Gastroesophageal sphincter (tissue), 4 donors: ENCODE data around the gene SCGB1C2. TPM values are rescaled to one million over a fixed set of nuclear protein-coding genes. Genes with fewer than 3 reads are reported as not detected.

Source experiments
- ATAC-seq: fragments of 150-250 bp; one replicate; pipeline ENCODE4 v1.9.1; 2016; ENCODE audit warnings: mild to moderate bottlenecking, moderate library complexity
- H3K27ac ChIP-seq, 4 donors: fragments of 200-600 bp; sonication (generic) in 3 of 4; 1 replicate in 3 of 4; 2 replicates in 1 of 4; pipeline ENCODE4 v1.5.1; 2016 to 2019
- H3K27me3 ChIP-seq: fragments of 200-600 bp; sonication (generic); one replicate; pipeline ENCODE4 v1.5.1; 2019
- H3K36me3 ChIP-seq, 2 donors: fragments of 200-600 bp; sonication (generic); one replicate each; pipeline ENCODE4 v1.5.1; 2019; ENCODE audit warnings: control low read depth in 1 of 2
- H3K4me1 ChIP-seq, 3 donors: fragments of 200-600 bp; sonication (generic); 1 replicate in 2 of 3; 2 replicates in 1 of 3; pipeline ENCODE4 v1.5.1; 2016 to 2019; ENCODE audit warnings: control low read depth in 2 of 3
- H3K4me3 ChIP-seq, 2 donors: fragments of 200-600 bp; sonication (generic); one replicate each; pipeline ENCODE4 v1.5.1; 2019; ENCODE audit warnings: mild to moderate bottlenecking in 1 of 2, moderate library complexity in 1 of 2
- H3K9me3 ChIP-seq, 3 donors: fragments of 200-600 bp; sonication (generic); one replicate each; pipeline ENCODE4 v1.5.1; 2017 to 2019; ENCODE audit warnings: control low read depth in 2 of 3
- CTCF ChIP-seq, 4 experiments: fragments of 200-600 bp in 2 of 4; fragments of 450-650 bp in 2 of 4; sonication (generic) in 1 of 4; IDR thresholded peaks; one replicate each; pipeline ENCODE4 v1.5.1; 2017 to 2019; ENCODE audit warnings: antibody characterized with exemption in 4 of 4, mild to moderate bottlenecking in 2 of 4, moderate library complexity in 2 of 4
- EP300 ChIP-seq: sonication (generic); formaldehyde crosslinking; IDR thresholded peaks from one replicate; pipeline ENCODE4 v1.6.1; 2017; ENCODE audit warnings: antibody characterized with exemption, mild to moderate bottlenecking
- POLR2A ChIP-seq, 2 donors: fragments of 450-650 bp; IDR thresholded peaks; one replicate each; pipeline ENCODE4 v1.6.1; 2017; ENCODE audit warnings: antibody characterized with exemption in 2 of 2, mild to moderate bottlenecking in 2 of 2, moderate library complexity in 1 of 2
- POLR2AphosphoS5 ChIP-seq: sonication (generic); formaldehyde crosslinking; IDR thresholded peaks from one replicate; pipeline ENCODE4 v1.6.1; 2017; ENCODE audit warnings: antibody characterized with exemption
- WGBS, 2 donors: methylation state at CpG; one replicate each; pipeline ENCODE4 v1.1.5; 2018; ENCODE audit warnings: low coverage in 1 of 2; 5-methylcytosine and 5-hydroxymethylcytosine counted together
- total RNA-seq, 4 donors: library from RNA; depleted of rRNA; stranded (reverse); fragments of >200 nt; gene quantifications; one replicate each; pipeline ENCODE4 v1.1.0, GENCODE V29; 2016

The SCGB1C2 gene
- total RNA-seq, 4 donors from 2014 or later: not detected

GRCh38 chr17:148757-149156 is 11.4 kb downstream of the SCGB1C2 start:
- WGBS, 2 donors: 69 to 83% methylated on average over 7 to 8 of the region's 11 CpGs
- Histone ChIP-seq H3K27ac (no peak overlapping the region), H3K4me1 (peaks cover 0 to 6% (median 0%) of the 10 kb centered on the region in 3 donors), H3K27me3 (no peaks in the 10 kb centered on the region), H3K9me3 (no peaks in the 10 kb centered on the region), H3K36me3 (no peaks in the 10 kb centered on the region), H3K4me3 (no peak overlapping the region)
- ATAC-seq: no peak
- TF ChIP-seq POLR2A (IDR thresholded peaks at IDR 0.05) (no peak), POLR2AphosphoS5 (no peak), EP300 (no peak), CTCF (IDR thresholded peaks at IDR 0.05) (no peak)

- no peaks in the 10 kb centered on the region for H3K36me3 ChIP-seq
- H3K4me1 ChIP-seq: peaks cover 0 to 1% (median 0%) of the 10 kb centered on the region in 3 donors
- no peak overlapping the region for H3K27ac ChIP-seq
- TF ChIP-seq EP300 (no peak), POLR2A (IDR thresholded peaks at IDR 0.05) (no peak), CTCF (IDR thresholded peaks at IDR 0.05) (no peak), POLR2AphosphoS5 (no peak)
- no peak for ATAC-seq
- H3K4me3 ChIP-seq: no peak overlapping the region
- H3K9me3 ChIP-seq: no peaks in the 10 kb centered on the region
- no peaks in the 10 kb centered on the region for H3K27me3 ChIP-seq
- WGBS, 2 donors: 76% methylated on average over 7 of the region's 7 CpGs; no CpG with 5 or more reads in 1 of the 2 donors
Observed at GRCh38 chr17:149231-149630, 11.9 kb downstream of the SCGB1C2 start.

- TF ChIP-seq EP300: no peak
- TF ChIP-seq POLR2AphosphoS5: no peak
- TF ChIP-seq POLR2A (IDR thresholded peaks at IDR 0.05): no peak
- TF ChIP-seq CTCF (IDR thresholded peaks at IDR 0.05): no peak
- H3K9me3 ChIP-seq: no peaks in the 10 kb centered on the region
- no peak overlapping the region for H3K4me3 ChIP-seq
- ATAC-seq: no peak
- H3K36me3 ChIP-seq: no peaks in the 10 kb centered on the region
- H3K4me1 ChIP-seq: no peaks in the 10 kb centered on the region
- H3K27ac ChIP-seq: no peak overlapping the region
- H3K27me3 ChIP-seq: no peaks in the 10 kb centered on the region
- 96 to 100% methylated on average over 2 to 7 of the region's 9 CpGs for WGBS, 2 donors
Observed at GRCh38 chr17:149897-150584, 12.7 kb downstream of the SCGB1C2 start.

- 100% methylated on average over 1 of the region's 2 CpGs for WGBS, 2 donors
- Histone ChIP-seq H3K27ac (no peak overlapping the region), H3K4me1 (no peaks in the 10 kb centered on the region), H3K9me3 (no peaks in the 10 kb centered on the region), H3K27me3 (no peaks in the 10 kb centered on the region), H3K4me3 (no peak overlapping the region), H3K36me3 (no peaks in the 10 kb centered on the region)
- TF ChIP-seq POLR2AphosphoS5: no peak
- no peak for TF ChIP-seq EP300
- no peak for TF ChIP-seq POLR2A (IDR thresholded peaks at IDR 0.05)
- no peak for TF ChIP-seq CTCF (IDR thresholded peaks at IDR 0.05)
- no peak for ATAC-seq
Observed at GRCh38 chr17:151004-151403, 13.6 kb downstream of the SCGB1C2 start.
